ENCODE data around the gene LRRC75B. TPM values are rescaled to one million over a fixed set of nuclear protein-coding genes. Genes with fewer than 3 reads are reported as not detected.

The LRRC75B gene
- total RNA-seq (2022; extraction: Qiagen RNA extraction; ENCODE audit: low read depth), result 5.1 to 9.9 TPM (median 8.1 TPM) in 5 replicates

GRCh38 chr22:24592851-24593558 is at the start of gene LRRC75B:
LRRC75B (minus strand) TSS chr22:24593073; CDS start chr22:24593039, 34 bp downstream.

GRCh38 chr22:24602847-24603769 is 10.2 kb upstream of the LRRC75B start, which contains the start of gene GGT1:
GGT1 (plus strand) TSS chr22:24603193; CDS start chr22:24611082, 7,889 bp downstream.

GRCh38 chr22:24555165-24556039 is 37.5 kb downstream of the LRRC75B start, which contains the start of gene SNRPD3:
SNRPD3 (plus strand) TSS chr22:24555999; CDS start chr22:24557675, 1,676 bp downstream.

GRCh38 chr22:24554313-24555164 is 38.3 kb downstream of the LRRC75B start, which contains the start of gene GUCD1:
GUCD1 (minus strand) TSS chr22:24555138; CDS start chr22:24554991, 147 bp downstream.

Other genes with a start within 250 kb of the LRRC75B start
- 0.57 to 0.93 TPM (median 0.69 TPM) in 5 replicates for gene ADORA2A, start 165.5 kb downstream of the LRRC75B start, total RNA-seq (2022; extraction: Qiagen RNA extraction; ENCODE audit: low read depth)
- 0.05 TPM in 1 of 5 replicates, not detected in the others for gene UPB1, start 97.7 kb downstream of the LRRC75B start, total RNA-seq (2022; extraction: Qiagen RNA extraction; ENCODE audit: low read depth)
- 43.0 to 52.0 TPM (median 45.7 TPM) in 5 replicates for gene GUCD1, start 37.9 kb downstream of the LRRC75B start, total RNA-seq (2022; extraction: Qiagen RNA extraction; ENCODE audit: low read depth)
- 137 to 294 TPM (median 146 TPM) in 5 replicates for gene SNRPD3, start 37.1 kb downstream of the LRRC75B start, total RNA-seq (2022; extraction: Qiagen RNA extraction; ENCODE audit: low read depth)
- 62.1 to 120 TPM (median 102 TPM) in 5 replicates for gene GGT1, start 10.1 kb upstream of the LRRC75B start, total RNA-seq (2022; extraction: Qiagen RNA extraction; ENCODE audit: low read depth)
- gene PIWIL3, start 181.6 kb upstream of the LRRC75B start, total RNA-seq (2022; extraction: Qiagen RNA extraction; ENCODE audit: low read depth), result not detected in 5 replicates
- gene SGSM1, start 213.1 kb upstream of the LRRC75B start, total RNA-seq (2022; extraction: Qiagen RNA extraction; ENCODE audit: low read depth), result 0.18 to 0.46 TPM (median 0.24 TPM) in 5 replicates